ENCODE results near the gene KLK11.

Gene KLK11

GRCh38 chr19:51026554-51026831 lies at the start of gene KLK11:
Gene KLK11 (minus strand): TSS chr19:51026616. CDS start chr19:51025631, 985 bp downstream.
- DNase-seq (ENCODE audit: low read depth in 2 of 2): no peak

- DNase-seq (ENCODE audit: low read depth in 2 of 2): no peak
These were observed 49.6 kb upstream of the KLK11 start for GRCh38 chr19:51075998-51076397.

GRCh38 chr19:51071095-51071405 lies 44.6 kb upstream of the KLK11 start:
- no peak for DNase-seq (ENCODE audit: low read depth in 2 of 2)

GRCh38 chr19:51070334-51071094 lies 44.1 kb upstream of the KLK11 start:
- no peak for DNase-seq (ENCODE audit: low read depth in 2 of 2)

- no peak for DNase-seq (ENCODE audit: low read depth in 2 of 2)
These were observed 40.2 kb upstream of the KLK11 start for GRCh38 chr19:51066393-51067186.

GRCh38 chr19:51065221-51065960 lies 39.0 kb upstream of the KLK11 start:
- DNase-seq (ENCODE audit: low read depth in 2 of 2): no peak

- DNase-seq (ENCODE audit: low read depth in 2 of 2): no peak
These were observed 38.3 kb upstream of the KLK11 start, which contains the start of gene KLK13 for GRCh38 chr19:51064534-51065220. Gene KLK13 (minus strand): TSS chr19:51065092. CDS start chr19:51065067, 25 bp downstream.

- no peak for DNase-seq (ENCODE audit: low read depth in 2 of 2)
These were observed 37.2 kb upstream of the KLK11 start for GRCh38 chr19:51063664-51064063.

GRCh38 chr19:51060973-51061372 lies 34.6 kb upstream of the KLK11 start:
- no peak for DNase-seq (ENCODE audit: low read depth in 2 of 2)

GRCh38 chr19:51060336-51060735 lies 33.9 kb upstream of the KLK11 start:
- no peak for DNase-seq (ENCODE audit: low read depth in 2 of 2)

- no peak for DNase-seq (ENCODE audit: low read depth in 2 of 2)
These were observed 33.3 kb upstream of the KLK11 start for GRCh38 chr19:51059715-51060114.

- no peak for DNase-seq (ENCODE audit: low read depth in 2 of 2)
These were observed 29.4 kb upstream of the KLK11 start for GRCh38 chr19:51055866-51056265.

GRCh38 chr19:51047031-51047335 lies 20.6 kb upstream of the KLK11 start:
- no peak for DNase-seq (ENCODE audit: low read depth in 2 of 2)

GRCh38 chr19:51044327-51044726 lies 17.9 kb upstream of the KLK11 start:
- DNase-seq (ENCODE audit: low read depth in 2 of 2): no peak

GRCh38 chr19:51043497-51043896 lies 17.1 kb upstream of the KLK11 start:
- no peak for DNase-seq (ENCODE audit: low read depth in 2 of 2)

- DNase-seq (ENCODE audit: low read depth in 2 of 2): no peak
These were observed 13.7 kb upstream of the KLK11 start for GRCh38 chr19:51040151-51040550.

- DNase-seq (ENCODE audit: low read depth in 2 of 2): no peak
These were observed 10.1 kb upstream of the KLK11 start for GRCh38 chr19:51036519-51036918.

- no peak for DNase-seq (ENCODE audit: low read depth in 2 of 2)
These were observed 8.3 kb upstream of the KLK11 start, which contains the start of gene KLK12 for GRCh38 chr19:51034704-51035103. Gene KLK12 (minus strand): TSS chr19:51035002. CDS start chr19:51034621, 381 bp downstream.

GRCh38 chr19:51031880-51032225 lies 5.4 kb upstream of the KLK11 start:
- DNase-seq (ENCODE audit: low read depth in 2 of 2): no peak

GRCh38 chr19:51031220-51031879 lies 4.9 kb upstream of the KLK11 start:
- no peak for DNase-seq (ENCODE audit: low read depth in 2 of 2)

GRCh38 chr19:51030631-51031030 lies 4.2 kb upstream of the KLK11 start:
- DNase-seq (ENCODE audit: low read depth in 2 of 2): no peak

GRCh38 chr19:51029718-51030117 lies 3.3 kb upstream of the KLK11 start:
- no peak for DNase-seq (ENCODE audit: low read depth in 2 of 2)
